K562 (cell line): ENCODE results near the gene FAF2. TPM values are rescaled to one million over a fixed set of nuclear protein-coding genes. Genes with fewer than 3 reads are reported as not detected.

Experiments
- ATAC-seq: fragments of 200-7000 bp; cut with Tn5 transposase; 3 replicates; pipeline ENCODE4 v1.9.1; 2020; ENCODE audit warnings: moderate library complexity
- BruUV-seq: library from RNA; stranded (reverse); fragments of 400-500 nt; replicated peaks from 2 replicates; lab custom pipeline; 2021; lab: Mats Ljungman, UMichigan
- CTCF ChIA-PET: fragments of 300-600 bp; formaldehyde crosslinking; extraction: SDS; loops from one replicate; lab custom pipeline; 2021; ENCODE audit warnings: low intra/inter-chr PET ratio; lab: Yijun Ruan, JAX
- POLR2A ChIA-PET: fragments of 300-600, 350-650 bp; sonication (Branson Sonifier 250); formaldehyde crosslinking; extraction: SDS; loops from one replicate; lab custom pipeline; 2021; ENCODE audit warnings: antibody characterized with exemption, inconsistent platforms; lab: Yijun Ruan, JAX
- DNase-seq, 4 experiments: peaks; one replicate each; pipeline versions ENCODE4 v3.0.0 to v3.0.0-alpha.2; 2011 to 2018; ENCODE audit warnings: low spot score in 3 of 4, mixed read lengths in 3 of 4; ENCODE audit errors: extremely low read depth in 1 of 4
- FAIRE-seq: peaks from 2 replicates; lab custom pipeline; 2011; peaks lifted over from hg19 to GRCh38; lab: Jason Lieb, UNC
- H2AFZ ChIP-seq: 2 replicates; pipeline ENCODE4 v1.6.0; 2011; ENCODE audit warnings: low read depth, low read length, control low read depth, inconsistent platforms
- H3K27ac ChIP-seq: fragments of 200-600 bp; 3 replicates; pipeline ENCODE4 v1.8.0; 2011; ENCODE audit warnings: low read depth, mild to moderate bottlenecking, control low read depth, inconsistent platforms, low read length, moderate library complexity, mixed read lengths; ENCODE audit errors: extremely low read depth
- H3K27me3 ChIP-seq, 2 experiments: fragments of 300-600 bp in 1 of 2; 2 replicates in 1 of 2; 3 replicates in 1 of 2; pipeline versions ENCODE4 v1.6.0 to v1.8.0; 2011; ENCODE audit warnings: inconsistent platforms in 2 of 2, low read length in 2 of 2, mild to moderate bottlenecking in 1 of 2, mixed read lengths in 1 of 2, moderate library complexity in 1 of 2; ENCODE audit not compliant: control insufficient read depth in 2 of 2, insufficient read depth in 2 of 2
- H3K36me3 ChIP-seq: fragments of 300-600 bp; 3 replicates; pipeline ENCODE4 v1.8.0; 2011; ENCODE audit warnings: mild to moderate bottlenecking, low read length, inconsistent platforms; ENCODE audit not compliant: control insufficient read depth, insufficient read depth
- H3K4me1 ChIP-seq, 2 experiments: fragments of 200-600 bp in 1 of 2; replicated peaks in 1 of 2; 2 replicates in 1 of 2; 3 replicates in 1 of 2; pipeline versions ENCODE4 v1.5.1 to v1.8.0; 2011; ENCODE audit warnings: inconsistent platforms in 2 of 2, low read length in 2 of 2, mild to moderate bottlenecking in 1 of 2, mixed read lengths in 1 of 2, moderate library complexity in 1 of 2; ENCODE audit not compliant: control insufficient read depth in 2 of 2, insufficient read depth in 2 of 2
- H3K4me2 ChIP-seq: 2 replicates; pipeline ENCODE4 v1.6.1; 2011; ENCODE audit warnings: low read length, control low read depth, inconsistent platforms, mixed read lengths; ENCODE audit not compliant: insufficient read depth
- H3K4me3 ChIP-seq: fragments of 200-600 bp; sonication (generic), shearing (Covaris generic); 2 replicates; pipeline ENCODE4 v1.5.1; 2016; ENCODE audit warnings: control low read depth, inconsistent platforms
- H3K79me2 ChIP-seq: fragments of 200-600 bp; 3 replicates; pipeline ENCODE4 v1.8.0; 2011; ENCODE audit warnings: low read length, inconsistent platforms; ENCODE audit not compliant: control insufficient read depth, insufficient read depth
- H3K9ac ChIP-seq, 2 experiments: 2 replicates each; pipeline versions ENCODE4 v1.6.0 to v1.6.1; 2011; ENCODE audit warnings: low read depth in 2 of 2, low read length in 2 of 2, control low read depth in 1 of 2, inconsistent platforms in 1 of 2, mild to moderate bottlenecking in 1 of 2, mixed read lengths in 1 of 2; ENCODE audit not compliant: insufficient read depth in 1 of 2
- H3K9me1 ChIP-seq: one replicate; pipeline ENCODE4 v1.6.0; 2011; ENCODE audit warnings: inconsistent platforms, mild to moderate bottlenecking, low read length, moderate library complexity; ENCODE audit not compliant: control insufficient read depth, insufficient read depth
- H3K9me3 ChIP-seq: replicated peaks from 2 replicates; pipeline ENCODE4 v1.5.1; 2011; ENCODE audit warnings: low read depth, low read length, inconsistent platforms; ENCODE audit not compliant: control insufficient read depth, insufficient read depth
- H4K20me1 ChIP-seq: replicated peaks from 2 replicates; pipeline ENCODE4 v1.6.1; 2011; ENCODE audit warnings: low read length, inconsistent platforms, mixed read lengths; ENCODE audit not compliant: control insufficient read depth, insufficient read depth
- FOXJ2 ChIP-seq: fragments of 200-800 bp; sonication (Bioruptor generic); IDR thresholded peaks from 2 replicates; pipeline ENCODE4 v1.6.1; 2016; ENCODE audit warnings: missing genetic modification characterization, missing compliant biosample characterization
- FOXK2 ChIP-seq, 2 experiments: fragments of 450-650 bp; IDR thresholded peaks in 1 of 2; conservative IDR thresholded peaks in 1 of 2; 2 replicates each; pipeline ENCODE4 v1.6.1; 2016; ENCODE audit warnings: low read depth in 2 of 2, mild to moderate bottlenecking in 1 of 2
- KLF1 ChIP-seq: fragments of 450-650 bp; IDR thresholded peaks from 2 replicates; pipeline ENCODE4 v1.6.1; 2016; ENCODE audit warnings: missing genetic modification characterization, missing compliant biosample characterization
- POLR2A ChIP-seq: fragments of 450-650 bp; conservative IDR thresholded peaks from 2 replicates; pipeline ENCODE4 v1.6.1; 2016
- POLR2H ChIP-seq: IDR thresholded peaks from 2 replicates; pipeline ENCODE4 v1.6.1; 2016; ENCODE audit warnings: missing genetic modification characterization, low read depth, mild to moderate bottlenecking, control low read depth, missing compliant biosample characterization, moderate library complexity
- SAFB ChIP-seq: fragments of 200-400 bp; formaldehyde crosslinking; IDR thresholded peaks from 2 replicates; pipeline ENCODE4 v1.6.1; 2017; ENCODE audit warnings: low read depth, low read length, borderline replicate concordance
- SLC30A9 ChIP-seq: fragments of 250-450 bp; sonication (Bioruptor Pico); IDR thresholded peaks from 2 replicates; pipeline ENCODE4 v1.8.0; 2022; ENCODE audit warnings: mild to moderate bottlenecking, moderate library complexity
- SMAD3 ChIP-seq: fragments of 450-650 bp; formaldehyde crosslinking; conservative IDR thresholded peaks from 2 replicates; pipeline ENCODE4 v1.4.0; 2020; ENCODE audit warnings: mild to moderate bottlenecking
- U2AF1 ChIP-seq: fragments of 200-400 bp; formaldehyde crosslinking; optimal IDR thresholded peaks from 2 replicates; pipeline ENCODE3; 2017; ENCODE audit warnings: mild to moderate bottlenecking, low read depth, low read length, moderate library complexity
- ZNF121 ChIP-seq: sonication (generic); formaldehyde crosslinking; conservative IDR thresholded peaks from 2 replicates; pipeline ENCODE4 v1.8.0; 2022; ENCODE audit warnings: missing genetic modification reagents
- ZNF318 ChIP-seq, 2 experiments: fragments of 450-650 bp; IDR thresholded peaks; 2 replicates each; pipeline ENCODE4 v1.6.1; 2016; ENCODE audit warnings: mild to moderate bottlenecking in 2 of 2, borderline replicate concordance in 1 of 2, low read depth in 1 of 2, moderate library complexity in 1 of 2
- ZNF586 ChIP-seq: fragments of 450-650 bp; formaldehyde crosslinking; conservative IDR thresholded peaks from 2 replicates; pipeline ENCODE4 v1.4.0; 2020; ENCODE audit warnings: mild to moderate bottlenecking, moderate library complexity
- ZNF785 ChIP-seq: fragments of 250-450 bp; sonication (Bioruptor Pico); IDR thresholded peaks from 2 replicates; pipeline ENCODE4 v1.4.0; 2020; ENCODE audit warnings: mild to moderate bottlenecking
- WGBS: fragments of 100-300 bp; shearing (Covaris generic); methylation state at CpG from one replicate; pipeline ENCODE4 v1.1.6; 2016; ENCODE audit warnings: low coverage, mixed read lengths; ENCODE audit not compliant: insufficient coverage; ENCODE audit errors: missing lambda C conversion rate; 5-methylcytosine and 5-hydroxymethylcytosine counted together
- in situ Hi-C: fragments of 300-500 bp; cut with MboI; formaldehyde crosslinking; loops from 4 replicates; pipeline ENCODE4 v1.15.0; 2018; ENCODE audit warnings: inconsistent platforms, mixed read lengths
- intact Hi-C: fragments of 100-400 bp; cut with micrococcal nuclease; formaldehyde crosslinking; loops from 2 replicates; pipeline ENCODE4 v1.14.2; 2022
- polyA plus RNA-seq, 8 experiments: library from polyadenylated mRNA; depleted of rRNA in 4 of 8; stranded (reverse) in 5 of 8; unstranded in 3 of 8; fragments of >200 nt; fragmentation: Nextera tagmentation in 2 of 8; fragmentation: Illumina TruSeq in 1 of 8; extraction: Ambion mirVana in 2 of 8; extraction: Trizol in 1 of 8; gene quantifications; 2 replicates each; pipeline versions ENCODE4 v1.2.1 to v1.2.3, GENCODE V29; 2011 to 2014; ENCODE audit warnings: inconsistent platforms in 1 of 8, missing spikeins in 1 of 8
- total RNA-seq, 7 experiments: library from RNA; depleted of rRNA in 6 of 7; stranded (reverse); fragments of >200 nt in 6 of 7; fragmentation: Illumina TruSeq in 2 of 7; extraction: Trizol in 2 of 7; gene quantifications; 2 replicates each; pipeline versions ENCODE4 v1.2.1 to v1.2.3, GENCODE V29; 2011 to 2021; ENCODE audit warnings: low replicate concordance in 1 of 7

Gene FAF2
- total and polyA plus RNA-seq, 9 of the 15 experiments (the other 6 are each of a cell fraction or from before 2014, with no cell fraction given) = 25.0 to 44.6 (median 36.1) TPM

GRCh38 chr5:176471098-176471497 lies 22.9 kb downstream of the FAF2 start:
- H4K20me1 ChIP-seq = 0 out of 2 replicates have a peak, but pooled peaks cover 8% of the 10 kb centered on the region
- no peak for DNase-seq
- no TSS peak for BruUV-seq
- in situ Hi-C loops (no loop called here), intact Hi-C loops (no loop called here)
- H3K4me3 ChIP-seq = no peak overlapping the region
- H3K4me2 ChIP-seq = no peak overlapping the region
- no peak overlapping the region for H2AFZ ChIP-seq
- 100% methylated on average over 1 of the region's 2 CpGs for WGBS
- H3K9ac ChIP-seq = no peak overlapping the region
- H3K27me3 ChIP-seq = no peaks in the 10 kb centered on the region
- CTCF ChIA-PET = no interaction called here
- no peak for ATAC-seq
- no peak overlapping the region for H3K27ac ChIP-seq
- H3K9me3 ChIP-seq = no peaks in the 10 kb centered on the region
- no peaks in the 10 kb centered on the region for H3K9me1 ChIP-seq
- peaks cover 35% of the 10 kb centered on the region; the same call in 2 of the 3 replicates for H3K36me3 ChIP-seq
- peaks cover 0 to 7% of the 10 kb centered on the region in 2 experiments; a peak in 2 of 5 replicates for H3K4me1 ChIP-seq
- FAIRE-seq = no peak
- peaks cover 53% of the 10 kb centered on the region for H3K79me2 ChIP-seq
- POLR2A ChIA-PET = interaction anchor here (1.6 kb wide), 1 partner anchor 11 kb away, joined by 6 read pairs; no protein-coding TSS in a partner anchor
- TF ChIP-seq SAFB (no peak), KLF1 (tag) (no peak), ZNF586 (CRISPR knock-in tag) (no peak), FOXK2 (conservative IDR thresholded peaks at IDR 0.05 in 1 of 2, IDR thresholded peaks at IDR 0.05 in 1 of 2; ENCODE audit: low read depth in 2 of 2) (no peak), ZNF318 (IDR thresholded peaks at IDR 0.05; ENCODE audit: borderline replicate concordance in 1 of 2, low read depth in 1 of 2) (no peak), ZNF785 (CRISPR knock-in tag) (no peak), SLC30A9 (CRISPR knock-in tag) (no peak), U2AF1 (no peak), SMAD3 (CRISPR knock-in tag) (no peak), FOXJ2 (tag) (no peak), POLR2H (tag) (no peak), ZNF121 (CRISPR knock-in tag) (no peak), POLR2A (no peak; the same call in 1 of the 2 replicates)
